ENCODE results near the gene NRG3. TPM values are rescaled to one million over a fixed set of nuclear protein-coding genes. Genes with fewer than 3 reads are reported as not detected.

The NRG3 gene
- total and polyA plus RNA-seq, 11 donors = 0.11 to 0.41 (median 0.27) TPM; not detected in 7

DNA sequence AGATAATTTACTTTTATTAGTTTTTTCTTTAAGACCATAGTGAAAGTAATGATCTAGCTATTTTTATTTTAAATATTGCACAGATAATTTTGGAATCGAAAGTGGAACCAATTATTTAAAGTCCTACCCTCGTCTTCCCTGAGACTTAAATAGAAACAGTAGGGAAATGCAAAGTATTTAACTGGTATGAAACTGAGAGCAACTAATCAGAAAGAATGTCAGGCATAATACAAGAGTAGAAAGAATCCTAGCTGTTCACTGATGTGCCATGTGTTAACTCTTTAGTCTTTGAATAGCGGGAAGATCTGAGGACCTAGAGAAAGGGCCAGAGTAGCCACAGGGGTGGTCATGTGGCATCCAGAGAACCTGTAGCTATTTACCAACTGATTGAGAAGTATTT, 630.0 kb downstream of the NRG3 start:
- H3K4me3 ChIP-seq = no peak overlapping the region
- 35 to 42% (median 40%) methylated on average over 3 of the region's 3 CpGs for WGBS, 4 donors
- H3K27me3 ChIP-seq = no peaks in the 10 kb centered on the region
- no peaks in the 10 kb centered on the region for H3K9me3 ChIP-seq
- DNase-seq = no peak
- ATAC-seq = peak in 1 of 4 donors; percentile 24
- H3K4me1 ChIP-seq = no peaks in the 10 kb centered on the region
- H3K36me3 ChIP-seq = no peaks in the 10 kb centered on the region
- no peak overlapping the region for H3K27ac ChIP-seq
- intact Hi-C loops (cut with DNase I) = no loop called here
- TF ChIP-seq CTCF (IDR thresholded peaks at IDR 0.05) (no peak), POLR2A (IDR thresholded peaks at IDR 0.05) (no peak)

DNA sequence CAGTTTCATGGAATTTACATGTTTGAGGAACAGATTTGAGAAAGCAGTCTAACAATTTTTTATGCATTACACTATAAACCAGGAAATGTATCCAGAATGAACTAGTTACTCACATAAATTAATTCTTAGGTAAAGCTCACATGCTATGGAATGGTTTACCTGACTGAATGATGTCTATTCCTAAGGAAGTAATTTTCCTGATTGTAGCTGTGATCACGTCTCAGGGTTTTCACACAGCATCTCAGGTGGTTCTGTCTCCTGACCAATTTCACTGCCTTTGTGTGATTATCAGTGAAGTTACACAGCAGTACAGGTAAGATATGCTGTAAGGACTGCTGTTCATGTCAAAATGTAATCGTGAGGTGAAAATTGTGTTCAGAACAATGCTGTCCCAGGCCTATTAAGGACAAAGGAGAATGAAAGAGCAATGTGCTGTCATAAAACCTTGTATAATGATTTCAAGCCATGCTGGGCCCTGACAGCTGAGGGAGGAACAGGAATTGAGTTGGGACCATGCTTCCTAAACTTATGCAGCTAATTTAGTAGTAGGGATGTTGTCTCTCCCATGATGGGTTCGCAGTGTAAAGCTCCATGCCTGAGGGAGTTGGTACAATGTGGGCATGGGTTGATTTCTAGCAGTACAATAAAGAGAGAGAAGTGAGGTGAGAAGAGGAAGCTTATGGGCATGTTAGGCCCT, 631.8 kb downstream of the NRG3 start:
- H3K27me3 ChIP-seq = no peaks in the 10 kb centered on the region
- no peaks in the 10 kb centered on the region for H3K4me1 ChIP-seq
- H3K9me3 ChIP-seq = no peaks in the 10 kb centered on the region
- H3K4me3 ChIP-seq = no peak overlapping the region
- DNase-seq = no peak
- 84 to 90% (median 85%) methylated on average over 3 of the region's 3 CpGs for WGBS, 4 donors
- no peaks in the 10 kb centered on the region for H3K36me3 ChIP-seq
- ATAC-seq = no peak
- intact Hi-C loops (cut with DNase I) = no loop called here
- no peak overlapping the region for H3K27ac ChIP-seq
- no peak for TF ChIP-seq CTCF (IDR thresholded peaks at IDR 0.05)

DNA sequence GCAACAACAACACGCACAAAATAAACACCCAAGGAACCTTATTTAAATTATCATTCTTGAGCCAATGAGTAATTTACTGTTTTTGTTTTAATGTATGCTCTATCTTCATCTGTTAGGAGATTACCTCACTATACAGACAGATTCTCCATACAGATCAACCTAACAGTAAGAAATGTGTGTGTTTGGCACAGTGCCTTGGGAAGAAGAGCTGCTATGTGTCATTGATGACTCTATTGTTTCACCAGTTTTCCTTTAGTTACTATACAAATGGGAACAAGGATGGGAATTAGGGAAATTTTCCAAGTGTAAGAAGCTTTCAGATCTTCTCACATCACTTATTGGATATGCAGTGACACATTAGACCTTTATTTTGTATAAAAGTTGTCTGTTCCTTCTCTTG, 640.3 kb downstream of the NRG3 start:
- Histone ChIP-seq H3K4me3 (no peak overlapping the region), H3K4me1 (no peaks in the 10 kb centered on the region), H3K36me3 (no peaks in the 10 kb centered on the region), H3K27me3 (no peaks in the 10 kb centered on the region), H3K27ac (no peak overlapping the region), H3K9me3 (peaks cover 0 to 14% (median 0%) of the 10 kb centered on the region in 12 donors)
- intact Hi-C loops (cut with DNase I) = no loop called here
- no peak for DNase-seq
- TF ChIP-seq POLR2A (IDR thresholded peaks at IDR 0.05) (no peak), CTCF (IDR thresholded peaks at IDR 0.05) (no peak)
- ATAC-seq = no peak
- WGBS, 4 donors = 78 to 88% (median 87%) methylated on average over 1 of the region's 1 CpG

- no peak overlapping the region for H3K4me3 ChIP-seq
Observed at GRCh38 chr10:82529062-82529461, 654.1 kb downstream of the NRG3 start.

More at GRCh38 chr10:82529062-82529461, 654.1 kb downstream of the NRG3 start:
- Histone ChIP-seq H3K4me1 (no peaks in the 10 kb centered on the region), H3K27me3 (no peaks in the 10 kb centered on the region), H3K9me3 (no peaks in the 10 kb centered on the region), H3K27ac (no peak overlapping the region), H3K36me3 (no peaks in the 10 kb centered on the region)
- DNase-seq (no peak), ATAC-seq (no peak)
- TF ChIP-seq CTCF (IDR thresholded peaks at IDR 0.05) = no peak
- no peak for TF ChIP-seq POLR2A (IDR thresholded peaks at IDR 0.05)
- 82 to 87% (median 86%) methylated on average over 4 of the region's 4 CpGs for WGBS, 4 donors
- intact Hi-C loops (cut with DNase I) = no loop called here
